ENCODE data around the gene PRKACB.
A peak's percentile ranks its signal among the peaks of the same experiment; 100 is the strongest.

The PRKACB gene

DNA sequence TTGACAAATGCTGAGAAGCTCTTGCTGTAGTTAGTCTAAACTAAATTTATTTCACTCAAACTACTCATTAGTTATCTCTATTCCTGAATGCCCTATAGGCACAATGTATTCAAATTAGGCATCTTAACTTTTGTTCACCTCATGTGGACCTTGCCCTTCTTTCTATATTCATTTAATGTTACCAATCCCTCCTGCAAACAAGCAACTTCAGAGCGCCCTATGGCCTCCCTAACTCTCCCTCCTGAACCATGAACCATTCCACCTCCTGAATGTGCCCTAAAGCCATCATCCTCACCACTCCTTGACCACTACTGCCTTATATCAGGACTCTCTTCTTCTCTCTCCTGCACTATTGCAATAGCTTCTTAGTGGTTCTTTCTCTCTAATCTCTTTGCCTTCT lies 122.7 kb downstream of the PRKACB start:
- no peak for DNase-seq (ENCODE audit: low spot score)
- TF ChIP-seq, protein P1, sequence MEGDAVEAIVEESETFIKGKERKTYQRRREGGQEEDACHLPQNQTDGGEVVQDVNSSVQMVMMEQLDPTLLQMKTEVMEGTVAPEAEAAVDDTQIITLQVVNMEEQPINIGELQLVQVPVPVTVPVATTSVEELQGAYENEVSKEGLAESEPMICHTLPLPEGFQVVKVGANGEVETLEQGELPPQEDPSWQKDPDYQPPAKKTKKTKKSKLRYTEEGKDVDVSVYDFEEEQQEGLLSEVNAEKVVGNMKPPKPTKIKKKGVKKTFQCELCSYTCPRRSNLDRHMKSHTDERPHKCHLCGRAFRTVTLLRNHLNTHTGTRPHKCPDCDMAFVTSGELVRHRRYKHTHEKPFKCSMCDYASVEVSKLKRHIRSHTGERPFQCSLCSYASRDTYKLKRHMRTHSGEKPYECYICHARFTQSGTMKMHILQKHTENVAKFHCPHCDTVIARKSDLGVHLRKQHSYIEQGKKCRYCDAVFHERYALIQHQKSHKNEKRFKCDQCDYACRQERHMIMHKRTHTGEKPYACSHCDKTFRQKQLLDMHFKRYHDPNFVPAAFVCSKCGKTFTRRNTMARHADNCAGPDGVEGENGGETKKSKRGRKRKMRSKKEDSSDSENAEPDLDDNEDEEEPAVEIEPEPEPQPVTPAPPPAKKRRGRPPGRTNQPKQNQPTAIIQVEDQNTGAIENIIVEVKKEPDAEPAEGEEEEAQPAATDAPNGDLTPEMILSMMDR (IDR thresholded peaks at IDR 0.05; ENCODE audit: borderline replicate concordance, control extremely low read depth, extremely low read depth, insufficient read depth, missing control alignments) = no peak
- in situ Hi-C loops (cut with MboI; ENCODE audit: low sequenced_read_pairs, unreplicated experiment) = no loop called here

DNA sequence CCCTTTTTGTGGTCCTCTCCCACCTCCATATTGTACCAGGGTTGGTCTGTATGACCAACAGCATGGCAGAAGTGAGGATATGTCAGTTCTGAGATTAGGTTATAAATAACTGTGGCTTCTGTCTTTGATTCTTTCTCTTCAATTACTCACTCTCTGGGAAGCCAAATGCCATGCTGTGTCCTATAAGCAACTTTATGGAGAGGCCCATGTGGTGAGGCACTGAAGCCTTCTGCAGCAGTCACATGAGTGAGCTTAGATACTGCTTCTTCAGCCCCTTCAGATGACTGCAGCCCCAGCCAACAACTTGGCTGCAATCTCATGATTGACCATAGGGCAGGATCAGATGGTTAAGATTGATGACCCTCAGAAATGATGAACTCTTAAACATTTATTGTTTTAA lies 123.4 kb downstream of the PRKACB start:
- no peak for DNase-seq (ENCODE audit: low spot score)
- TF ChIP-seq, protein P1 (IDR thresholded peaks at IDR 0.05; ENCODE audit: borderline replicate concordance, control extremely low read depth, extremely low read depth, insufficient read depth, missing control alignments) = no peak
- in situ Hi-C loops (cut with MboI; ENCODE audit: low sequenced_read_pairs, unreplicated experiment) = no loop called here

DNA sequence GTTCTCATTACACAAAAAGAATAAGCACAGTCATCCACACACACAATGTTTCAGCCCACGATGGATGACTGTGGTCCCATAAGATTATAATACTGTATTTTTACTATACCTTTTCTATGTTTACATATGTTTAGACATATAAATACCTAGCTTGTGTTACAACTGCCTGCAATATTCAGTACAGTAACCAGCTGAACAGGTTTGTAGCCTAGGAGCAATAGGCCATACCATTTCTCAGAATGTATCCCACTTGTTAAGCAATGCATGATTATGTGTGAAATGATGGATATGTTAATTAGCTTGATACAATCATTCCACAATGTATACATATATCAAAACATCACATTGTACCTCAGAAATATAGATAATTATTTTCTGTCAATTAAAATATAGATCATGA lies 124.3 kb downstream of the PRKACB start:
- in situ Hi-C loops (cut with MboI; ENCODE audit: low sequenced_read_pairs, unreplicated experiment) = no loop called here
- DNase-seq (ENCODE audit: low spot score) = no peak
- TF ChIP-seq, protein P1 (IDR thresholded peaks at IDR 0.05; ENCODE audit: borderline replicate concordance, control extremely low read depth, extremely low read depth, insufficient read depth, missing control alignments) = no peak

DNA sequence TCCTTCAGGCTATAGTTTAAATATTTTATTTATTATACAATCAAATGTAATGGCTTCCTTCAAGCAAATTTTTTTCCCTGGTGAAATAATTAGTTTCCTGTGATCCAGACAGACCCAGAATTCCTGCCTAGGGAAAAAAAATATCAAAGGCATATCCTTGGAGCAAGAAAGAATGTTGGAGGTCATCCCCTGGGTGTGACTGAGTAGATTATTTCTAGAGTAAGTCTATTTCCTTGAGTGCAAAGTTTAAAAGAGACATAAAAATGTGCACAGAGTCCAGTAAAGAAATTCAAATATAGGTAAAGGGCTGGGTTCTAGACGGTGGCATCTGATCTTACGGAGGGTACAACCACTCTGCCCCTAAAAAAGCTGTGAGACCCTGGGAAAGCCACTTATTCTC lies 125.2 kb downstream of the PRKACB start:
- in situ Hi-C loops (cut with MboI; ENCODE audit: low sequenced_read_pairs, unreplicated experiment) = no loop called here
- TF ChIP-seq, protein P1 (IDR thresholded peaks at IDR 0.05; ENCODE audit: borderline replicate concordance, control extremely low read depth, extremely low read depth, insufficient read depth, missing control alignments) = no peak
- no peak for DNase-seq (ENCODE audit: low spot score)

DNA sequence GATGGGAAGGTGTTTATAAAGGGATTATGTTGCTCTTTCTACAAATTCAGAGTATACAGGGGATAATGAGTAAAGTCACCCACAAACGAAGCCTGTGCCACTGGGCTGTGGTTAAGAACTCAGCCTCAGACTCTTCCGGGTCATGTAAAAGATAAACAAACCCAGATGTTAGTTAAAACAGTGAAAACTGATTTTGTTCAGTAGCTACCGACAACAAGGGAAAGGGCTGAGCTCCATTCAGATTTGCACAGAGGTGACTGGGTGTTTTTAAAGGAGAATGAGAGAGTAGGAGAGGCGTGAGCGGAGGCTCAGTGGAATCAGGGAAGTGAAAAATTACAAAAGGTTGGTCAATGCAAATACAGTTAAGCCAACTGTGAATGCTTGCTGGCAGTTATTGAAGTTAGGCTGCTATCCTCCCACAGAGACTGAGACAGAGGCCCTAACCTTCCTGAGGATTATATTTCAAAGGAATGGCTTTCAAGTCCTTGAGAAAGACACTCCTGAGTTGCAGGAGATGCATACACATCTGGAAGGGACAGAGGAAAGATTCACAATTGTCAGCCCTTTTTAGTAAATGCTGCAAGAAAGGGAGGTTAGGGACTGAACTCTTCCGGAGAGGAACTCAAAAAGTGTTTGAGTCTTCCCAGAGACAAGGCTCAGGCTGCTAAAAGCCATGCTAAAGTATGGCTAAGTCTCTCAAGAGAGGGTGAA lies 127.5 kb downstream of the PRKACB start:
- TF ChIP-seq, protein P1 (IDR thresholded peaks at IDR 0.05; ENCODE audit: borderline replicate concordance, control extremely low read depth, extremely low read depth, insufficient read depth, missing control alignments) = no peak
- in situ Hi-C loops (cut with MboI; ENCODE audit: low sequenced_read_pairs, unreplicated experiment) = no loop called here
- DNase-seq (ENCODE audit: low spot score) = peak; percentile 64

DNA sequence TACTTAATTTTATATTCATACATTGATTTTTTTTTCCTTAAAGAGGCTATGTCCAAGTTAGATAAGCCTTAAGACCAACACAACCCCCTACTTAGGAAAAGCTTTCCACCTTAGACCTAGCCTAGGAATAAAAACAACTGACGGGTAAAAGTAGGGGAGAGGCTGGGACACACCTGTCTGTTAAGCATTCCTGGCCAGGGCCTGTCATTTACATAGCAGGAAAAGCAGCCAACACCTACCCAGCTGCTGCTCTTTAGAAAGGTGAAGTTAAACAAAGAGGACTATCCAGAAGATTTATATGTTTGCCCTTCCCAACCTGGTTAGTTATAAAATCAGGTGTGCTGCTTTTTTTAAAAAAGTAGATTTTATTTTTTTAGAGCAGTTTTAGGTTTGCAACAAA lies 128.3 kb downstream of the PRKACB start:
- DNase-seq (ENCODE audit: low spot score) = no peak
- TF ChIP-seq, protein P1 (IDR thresholded peaks at IDR 0.05; ENCODE audit: borderline replicate concordance, control extremely low read depth, extremely low read depth, insufficient read depth, missing control alignments) = no peak
- in situ Hi-C loops (cut with MboI; ENCODE audit: low sequenced_read_pairs, unreplicated experiment) = no loop called here
